ENCODE results near the gene CEBPE. TPM values are rescaled to one million over a fixed set of nuclear protein-coding genes. Genes with fewer than 3 reads are reported as not detected.

CEBPE gene
- total RNA-seq, 1 donor from 2014 or later = not detected

GRCh38 chr14:23102801-23103200 lies 16.3 kb downstream of the CEBPE start:
- no peak for TF ChIP-seq CTCF (IDR thresholded peaks at IDR 0.05; ENCODE audit: unreplicated experiment)
- Mint-ChIP-seq H3K36me3 (ENCODE audit: low read depth, unreplicated experiment) (peaks cover 14% of the 10 kb centered on the region), H3K4me3 (ENCODE audit: unreplicated experiment) (no peak overlapping the region), H3K4me1 (ENCODE audit: unreplicated experiment) (peaks cover 38% of the 10 kb centered on the region), H3K9me3 (ENCODE audit: unreplicated experiment) (no peaks in the 10 kb centered on the region), H3K27ac (ENCODE audit: unreplicated experiment) (no peak overlapping the region), H3K27me3 (ENCODE audit: unreplicated experiment) (peaks cover 12% of the 10 kb centered on the region)
- no peak for DNase-seq (ENCODE audit: low spot score)

GRCh38 chr14:23101986-23102625 lies 16.9 kb downstream of the CEBPE start:
- peaks cover 11% of the 10 kb centered on the region for H3K27me3 Mint-ChIP-seq (ENCODE audit: unreplicated experiment)
- peaks cover 43% of the 10 kb centered on the region for H3K4me1 Mint-ChIP-seq (ENCODE audit: unreplicated experiment)
- H3K9me3 Mint-ChIP-seq (ENCODE audit: unreplicated experiment) = no peaks in the 10 kb centered on the region
- DNase-seq (ENCODE audit: low spot score) = no peak
- H3K27ac Mint-ChIP-seq (ENCODE audit: unreplicated experiment) = no peak overlapping the region
- no peak overlapping the region for H3K4me3 Mint-ChIP-seq (ENCODE audit: unreplicated experiment)
- no peak for TF ChIP-seq CTCF (IDR thresholded peaks at IDR 0.05; ENCODE audit: unreplicated experiment)
- peaks cover 19% of the 10 kb centered on the region for H3K36me3 Mint-ChIP-seq (ENCODE audit: low read depth, unreplicated experiment)

- no peak for TF ChIP-seq CTCF (IDR thresholded peaks at IDR 0.05; ENCODE audit: unreplicated experiment)
- Mint-ChIP-seq H3K4me3 (ENCODE audit: unreplicated experiment) (no peak overlapping the region), H3K27ac (ENCODE audit: unreplicated experiment) (no peak overlapping the region), H3K4me1 (ENCODE audit: unreplicated experiment) (peaks cover 44% of the 10 kb centered on the region), H3K36me3 (ENCODE audit: low read depth, unreplicated experiment) (peaks cover 17% of the 10 kb centered on the region), H3K9me3 (ENCODE audit: unreplicated experiment) (no peaks in the 10 kb centered on the region), H3K27me3 (ENCODE audit: unreplicated experiment) (peaks cover 12% of the 10 kb centered on the region)
- no peak for DNase-seq (ENCODE audit: low spot score)
These were observed 17.7 kb downstream of the CEBPE start for GRCh38 chr14:23101213-23101970.

- H3K27me3 Mint-ChIP-seq (ENCODE audit: unreplicated experiment) = peaks cover 9% of the 10 kb centered on the region
- DNase-seq (ENCODE audit: low spot score) = no peak
- TF ChIP-seq CTCF (IDR thresholded peaks at IDR 0.05; ENCODE audit: unreplicated experiment) = no peak
- H3K4me1 Mint-ChIP-seq (ENCODE audit: unreplicated experiment) = peaks cover 32% of the 10 kb centered on the region
- H3K4me3 Mint-ChIP-seq (ENCODE audit: unreplicated experiment) = no peak overlapping the region
- peaks cover 17% of the 10 kb centered on the region for H3K36me3 Mint-ChIP-seq (ENCODE audit: low read depth, unreplicated experiment)
- H3K9me3 Mint-ChIP-seq (ENCODE audit: unreplicated experiment) = no peaks in the 10 kb centered on the region
- H3K27ac Mint-ChIP-seq (ENCODE audit: unreplicated experiment) = no peak overlapping the region
These were observed 19.7 kb downstream of the CEBPE start for GRCh38 chr14:23099212-23099861.
